Stomach (tissue), 4 donors: ENCODE results near the gene BTBD17.

Source experiments
- POLR2A ChIP-seq, 4 donors: fragments of 450-650 bp; IDR thresholded peaks; one replicate each; pipeline ENCODE4 v1.6.1; 2016; ENCODE audit warnings: antibody characterized with exemption in 4 of 4, control low read depth in 2 of 4, mild to moderate bottlenecking in 1 of 4, moderate library complexity in 1 of 4
- POLR2AphosphoS5 ChIP-seq, 3 donors: sonication (generic); formaldehyde crosslinking; IDR thresholded peaks; one replicate each; pipeline ENCODE4 v1.6.1; 2016; ENCODE audit warnings: antibody characterized with exemption in 3 of 3
- TF ChIP-seq, protein P1 (sequence below), 7 experiments: fragments of 450-650 bp in 4 of 7; fragments of 200-600 bp in 3 of 7; sonication (generic) in 3 of 7; IDR thresholded peaks; one replicate each; pipeline ENCODE4 v1.5.1; 2016 to 2019; ENCODE audit warnings: antibody characterized with exemption in 7 of 7, control low read depth in 2 of 7, mild to moderate bottlenecking in 1 of 7

GRCh38 chr17:74350486-74350885, 11.2 kb downstream of the BTBD17 start:
- TF ChIP-seq, protein P1, sequence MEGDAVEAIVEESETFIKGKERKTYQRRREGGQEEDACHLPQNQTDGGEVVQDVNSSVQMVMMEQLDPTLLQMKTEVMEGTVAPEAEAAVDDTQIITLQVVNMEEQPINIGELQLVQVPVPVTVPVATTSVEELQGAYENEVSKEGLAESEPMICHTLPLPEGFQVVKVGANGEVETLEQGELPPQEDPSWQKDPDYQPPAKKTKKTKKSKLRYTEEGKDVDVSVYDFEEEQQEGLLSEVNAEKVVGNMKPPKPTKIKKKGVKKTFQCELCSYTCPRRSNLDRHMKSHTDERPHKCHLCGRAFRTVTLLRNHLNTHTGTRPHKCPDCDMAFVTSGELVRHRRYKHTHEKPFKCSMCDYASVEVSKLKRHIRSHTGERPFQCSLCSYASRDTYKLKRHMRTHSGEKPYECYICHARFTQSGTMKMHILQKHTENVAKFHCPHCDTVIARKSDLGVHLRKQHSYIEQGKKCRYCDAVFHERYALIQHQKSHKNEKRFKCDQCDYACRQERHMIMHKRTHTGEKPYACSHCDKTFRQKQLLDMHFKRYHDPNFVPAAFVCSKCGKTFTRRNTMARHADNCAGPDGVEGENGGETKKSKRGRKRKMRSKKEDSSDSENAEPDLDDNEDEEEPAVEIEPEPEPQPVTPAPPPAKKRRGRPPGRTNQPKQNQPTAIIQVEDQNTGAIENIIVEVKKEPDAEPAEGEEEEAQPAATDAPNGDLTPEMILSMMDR (IDR thresholded peaks at IDR 0.05) = no peak
- TF ChIP-seq POLR2A (IDR thresholded peaks at IDR 0.05) (no peak), POLR2AphosphoS5 (IDR thresholded peaks at IDR 0.05) (no peak)
